ENCODE results near the gene ADAR. TPM values are rescaled to one million over a fixed set of nuclear protein-coding genes. Genes with fewer than 3 reads are reported as not detected.
A peak's percentile ranks its signal among the peaks of the same experiment; 100 is the strongest.

The ADAR gene
- total RNA-seq, 1 experiment from 2014 or later = 171 TPM

DNA sequence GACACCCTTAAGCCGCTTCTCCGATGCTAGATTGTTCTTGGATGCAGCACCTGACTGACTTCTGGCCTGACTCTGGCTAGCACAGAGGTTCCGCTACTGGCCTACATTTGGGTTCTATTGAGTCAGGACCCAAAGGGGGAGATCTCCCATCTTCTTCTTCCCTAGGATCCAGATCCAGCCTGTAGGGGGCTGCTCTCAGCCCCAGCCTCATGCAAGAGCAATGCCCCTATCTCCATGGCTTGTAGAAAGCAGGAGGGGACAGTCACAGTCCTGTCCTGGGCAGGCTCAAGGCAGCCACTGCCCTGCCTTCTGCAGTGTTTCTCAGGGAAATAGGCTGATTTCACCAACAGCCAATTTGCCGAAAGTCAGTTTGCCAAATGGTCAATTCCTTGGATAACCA, 6.3 kb upstream of the ADAR start:
- TF ChIP-seq, protein P1, sequence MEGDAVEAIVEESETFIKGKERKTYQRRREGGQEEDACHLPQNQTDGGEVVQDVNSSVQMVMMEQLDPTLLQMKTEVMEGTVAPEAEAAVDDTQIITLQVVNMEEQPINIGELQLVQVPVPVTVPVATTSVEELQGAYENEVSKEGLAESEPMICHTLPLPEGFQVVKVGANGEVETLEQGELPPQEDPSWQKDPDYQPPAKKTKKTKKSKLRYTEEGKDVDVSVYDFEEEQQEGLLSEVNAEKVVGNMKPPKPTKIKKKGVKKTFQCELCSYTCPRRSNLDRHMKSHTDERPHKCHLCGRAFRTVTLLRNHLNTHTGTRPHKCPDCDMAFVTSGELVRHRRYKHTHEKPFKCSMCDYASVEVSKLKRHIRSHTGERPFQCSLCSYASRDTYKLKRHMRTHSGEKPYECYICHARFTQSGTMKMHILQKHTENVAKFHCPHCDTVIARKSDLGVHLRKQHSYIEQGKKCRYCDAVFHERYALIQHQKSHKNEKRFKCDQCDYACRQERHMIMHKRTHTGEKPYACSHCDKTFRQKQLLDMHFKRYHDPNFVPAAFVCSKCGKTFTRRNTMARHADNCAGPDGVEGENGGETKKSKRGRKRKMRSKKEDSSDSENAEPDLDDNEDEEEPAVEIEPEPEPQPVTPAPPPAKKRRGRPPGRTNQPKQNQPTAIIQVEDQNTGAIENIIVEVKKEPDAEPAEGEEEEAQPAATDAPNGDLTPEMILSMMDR (conservative IDR thresholded peaks at IDR 0.05; ENCODE audit: low read depth, low read length) = 0 out of 2 replicates have a peak, but pooled peaks have one; percentile 23
- no peak for TF ChIP-seq EZH2 (IDR thresholded peaks at IDR 0.05; ENCODE audit: borderline replicate concordance, low read depth, low read length, poor library complexity, severe bottlenecking)
- CTCF ChIA-PET = no interaction called here
- Histone ChIP-seq H3K4me1 (ENCODE audit: insufficient read depth, low read length, poor library complexity, severe bottlenecking) (peaks cover 14% of the 10 kb centered on the region), H3K27me3 (replicated peaks; ENCODE audit: insufficient read depth, low read depth, low read length, poor library complexity) (no peaks in the 10 kb centered on the region), H3K27ac (ENCODE audit: low read depth, low read length, poor library complexity, severe bottlenecking) (no peak overlapping the region), H3K4me3 (ENCODE audit: low read depth, low read length, poor library complexity, severe bottlenecking) (no peak overlapping the region), H3K9me3 (ENCODE audit: low read depth, low read length, poor library complexity, severe bottlenecking) (no peaks in the 10 kb centered on the region), H3K36me3 (ENCODE audit: insufficient read depth, low read length, poor library complexity, severe bottlenecking) (no peaks in the 10 kb centered on the region)
- no peak for DNase-seq (ENCODE audit: low spot score)
- POLR2A ChIA-PET (ENCODE audit: low non-redundant PET) = no interaction called here
- intact Hi-C loops (cut with micrococcal nuclease; ENCODE audit: unreplicated experiment) = no loop called here
- BruUV-seq (replicated peaks) = no TSS peak

DNA sequence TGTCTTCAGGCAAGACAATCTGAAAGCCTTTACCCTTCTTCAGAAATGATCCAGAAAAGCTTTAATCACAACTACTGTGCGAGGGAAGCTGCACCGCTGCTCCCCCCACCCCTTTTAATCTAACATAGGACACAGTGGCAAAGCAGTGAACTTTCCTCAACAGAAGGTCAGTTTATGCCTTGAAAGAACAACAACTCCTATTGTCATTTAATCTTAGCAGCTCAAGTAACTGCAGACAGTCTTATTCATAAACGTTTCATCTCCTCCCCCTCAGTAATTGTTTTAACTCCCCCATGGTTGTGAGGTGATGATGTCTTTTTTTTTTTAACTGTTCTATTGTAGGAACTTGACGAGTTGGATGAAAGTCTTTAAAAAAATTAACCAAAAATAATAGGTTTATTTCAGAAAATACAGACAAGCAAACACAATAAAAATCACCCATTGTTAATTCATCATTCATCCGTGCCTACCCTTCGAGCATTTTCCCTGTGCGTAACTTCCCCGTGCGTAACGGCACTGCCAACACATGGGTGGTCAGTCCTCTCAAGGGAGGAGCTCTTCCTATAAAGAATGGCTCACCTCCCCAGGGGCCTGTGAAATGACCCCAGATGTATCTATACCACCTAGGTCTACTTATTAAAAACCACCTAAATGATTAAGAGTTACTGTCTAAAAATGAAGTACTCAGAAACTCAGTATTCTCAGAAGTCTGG, 3.3 kb upstream of the ADAR start:
- POLR2A ChIA-PET (ENCODE audit: low non-redundant PET) = interaction anchor here (0.6 kb wide), 1 partner anchor 226 kb away, joined by 6 read pairs; no protein-coding TSS in a partner anchor

DNA sequence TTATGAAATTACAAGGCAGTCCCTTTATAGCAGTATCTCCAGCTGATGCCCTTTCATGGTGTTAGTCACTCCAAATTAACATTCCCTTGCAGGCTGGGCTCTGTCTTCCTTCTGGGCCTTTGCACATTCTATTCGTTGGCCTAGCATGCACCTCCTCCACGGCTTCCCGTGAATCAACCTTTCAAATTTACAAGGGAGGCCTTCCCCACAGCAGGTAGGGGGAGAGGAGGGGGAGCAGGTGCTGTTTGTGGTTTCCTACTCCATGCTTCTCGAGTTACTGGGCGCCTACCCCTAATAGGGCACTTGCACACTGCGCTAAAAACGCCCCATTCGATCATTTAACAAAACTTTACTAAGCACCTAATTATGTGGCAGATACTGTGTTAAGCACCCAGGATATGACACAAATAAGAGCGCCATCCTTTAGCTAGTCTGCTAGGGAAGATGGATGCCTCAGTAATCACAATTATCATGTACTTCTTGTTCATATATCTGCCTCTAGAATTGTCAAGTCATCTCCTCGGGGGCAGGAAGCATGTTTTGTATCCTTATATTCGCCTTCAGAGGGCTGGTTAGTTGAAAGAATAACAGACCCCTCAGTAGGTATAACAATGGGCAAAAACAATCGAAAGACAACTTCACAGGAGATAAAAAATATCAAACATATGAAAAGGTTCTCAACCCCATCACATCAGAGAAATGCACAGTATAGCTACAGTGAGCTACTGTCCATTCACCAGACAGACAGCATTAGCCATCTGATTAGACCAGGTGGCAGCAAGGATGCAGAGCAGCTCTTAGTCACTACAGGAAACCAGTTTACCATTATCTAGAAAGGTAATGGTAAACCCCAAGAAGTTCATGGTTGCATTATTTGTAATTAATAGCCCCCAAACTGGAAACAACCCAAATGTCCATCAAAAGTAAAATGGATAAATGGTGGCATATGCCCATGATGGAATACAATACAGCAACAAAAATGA, 1.7 kb upstream of the ADAR start:
- DNase-seq (ENCODE audit: low spot score) = peak; percentile 30
- POLR2A ChIA-PET (ENCODE audit: low non-redundant PET) = no interaction called here

More for the DNA sequence above, 3.3 kb upstream of the ADAR start:
- H3K27ac ChIP-seq (ENCODE audit: low read depth, low read length, poor library complexity, severe bottlenecking) = peak overlapping the region; percentile 60
- no peak for DNase-seq (ENCODE audit: low spot score)
- no peaks in the 10 kb centered on the region for H3K9me3 ChIP-seq (ENCODE audit: low read depth, low read length, poor library complexity, severe bottlenecking)
- no peak overlapping the region for H3K4me3 ChIP-seq (ENCODE audit: low read depth, low read length, poor library complexity, severe bottlenecking)
- peaks cover 22% of the 10 kb centered on the region for H3K4me1 ChIP-seq (ENCODE audit: insufficient read depth, low read length, poor library complexity, severe bottlenecking)
- CTCF ChIA-PET = no interaction called here
- TF ChIP-seq, protein P1 (conservative IDR thresholded peaks at IDR 0.05; ENCODE audit: low read depth, low read length) = no peak
- no peak for TF ChIP-seq EZH2 (IDR thresholded peaks at IDR 0.05; ENCODE audit: borderline replicate concordance, low read depth, low read length, poor library complexity, severe bottlenecking)
- H3K27me3 ChIP-seq (replicated peaks; ENCODE audit: insufficient read depth, low read depth, low read length, poor library complexity) = no peaks in the 10 kb centered on the region
- H3K36me3 ChIP-seq (ENCODE audit: insufficient read depth, low read length, poor library complexity, severe bottlenecking) = no peaks in the 10 kb centered on the region
- no TSS peak for BruUV-seq (replicated peaks)
- intact Hi-C loops (cut with micrococcal nuclease; ENCODE audit: unreplicated experiment) = no loop called here

More for the DNA sequence above, 1.7 kb upstream of the ADAR start:
- H3K27me3 ChIP-seq (replicated peaks; ENCODE audit: insufficient read depth, low read depth, low read length, poor library complexity) = no peaks in the 10 kb centered on the region
- peak overlapping the region; percentile 98 for H3K27ac ChIP-seq (ENCODE audit: low read depth, low read length, poor library complexity, severe bottlenecking)
- H3K36me3 ChIP-seq (ENCODE audit: insufficient read depth, low read length, poor library complexity, severe bottlenecking) = no peaks in the 10 kb centered on the region
- TF ChIP-seq, protein P1 (conservative IDR thresholded peaks at IDR 0.05; ENCODE audit: low read depth, low read length) = no peak
- TF ChIP-seq EZH2 (IDR thresholded peaks at IDR 0.05; ENCODE audit: borderline replicate concordance, low read depth, low read length, poor library complexity, severe bottlenecking) = no peak
- intact Hi-C loops (cut with micrococcal nuclease; ENCODE audit: unreplicated experiment) = loop anchor here (5.0 kb wide), 1 partner anchor 52 kb away; the partner anchor contains the start of gene UBE2Q1
- no peak overlapping the region for H3K4me3 ChIP-seq (ENCODE audit: low read depth, low read length, poor library complexity, severe bottlenecking)
- peaks cover 23% of the 10 kb centered on the region for H3K4me1 ChIP-seq (ENCODE audit: insufficient read depth, low read length, poor library complexity, severe bottlenecking)
- no TSS peak for BruUV-seq (replicated peaks)
- no peaks in the 10 kb centered on the region for H3K9me3 ChIP-seq (ENCODE audit: low read depth, low read length, poor library complexity, severe bottlenecking)
- CTCF ChIA-PET = no interaction called here
